GM19025 (cell line): ENCODE data around the gene ZNF205.
"Not testable (repeated sequence)": the region's sequence is repeated elsewhere in the genome, so short reads cannot be mapped to it uniquely, and the experiment has no call there.

Source experiments
- ATAC-seq: cut with Tn5 transposase; IDR thresholded peaks from one replicate; pipeline ENCODE4 v1.9.1; 2021; ENCODE audit warnings: mild to moderate bottlenecking, low read depth, moderate library complexity; ENCODE audit not compliant: unreplicated experiment

Gene ZNF205

GRCh38 chr16:3112058-3112880, at the start of gene ZNF205:
TSS of gene ZNF205 (plus strand) at chr16:3112586. CDS start at chr16:3113431, 845 bp downstream.
- ATAC-seq, result no peak

- ATAC-seq, result no peak
Observed at GRCh38 chr16:3063625-3064386, 48.6 kb upstream of the ZNF205 start.

- no peak for ATAC-seq
Observed at GRCh38 chr16:3065069-3065741, 47.2 kb upstream of the ZNF205 start, which contains the start of gene IL32. TSS of gene IL32 (plus strand) at chr16:3065640. CDS start at chr16:3065812, 172 bp downstream.

DNA sequence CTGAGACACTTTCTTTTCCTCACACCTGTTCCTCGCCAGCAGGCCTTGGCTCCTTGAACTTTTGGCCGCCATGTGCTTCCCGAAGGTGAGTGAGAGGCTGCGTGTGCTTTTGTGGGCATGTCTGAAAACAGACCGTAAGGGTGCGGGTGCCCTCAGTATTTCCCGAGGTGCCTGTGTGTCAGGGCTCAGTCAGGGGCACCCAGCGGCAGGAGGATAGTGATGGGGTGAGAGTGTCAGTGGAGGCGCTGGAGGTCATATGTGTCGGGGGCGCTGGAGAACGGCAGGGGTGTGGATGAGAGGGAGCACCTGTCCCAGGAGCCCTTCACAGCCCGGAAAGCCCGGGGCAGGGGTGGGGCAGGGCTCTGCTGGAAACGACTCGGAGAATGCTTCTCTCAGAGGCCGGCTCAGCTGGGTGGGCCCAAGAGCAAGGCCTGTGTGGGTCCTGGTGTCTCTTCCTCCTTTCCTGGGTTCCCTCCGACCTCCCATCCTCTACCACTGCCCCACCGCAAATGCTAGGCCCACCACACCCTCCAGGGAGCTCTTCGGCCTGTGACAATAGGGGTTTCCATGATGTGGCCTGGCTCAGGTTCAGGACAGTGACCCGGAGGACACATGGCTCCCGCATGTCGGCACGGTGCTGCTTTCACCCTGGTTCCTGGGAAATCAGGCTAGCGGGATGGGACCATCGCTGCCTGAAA, 46.5 kb upstream of the ZNF205 start:
- no peak for ATAC-seq

DNA sequence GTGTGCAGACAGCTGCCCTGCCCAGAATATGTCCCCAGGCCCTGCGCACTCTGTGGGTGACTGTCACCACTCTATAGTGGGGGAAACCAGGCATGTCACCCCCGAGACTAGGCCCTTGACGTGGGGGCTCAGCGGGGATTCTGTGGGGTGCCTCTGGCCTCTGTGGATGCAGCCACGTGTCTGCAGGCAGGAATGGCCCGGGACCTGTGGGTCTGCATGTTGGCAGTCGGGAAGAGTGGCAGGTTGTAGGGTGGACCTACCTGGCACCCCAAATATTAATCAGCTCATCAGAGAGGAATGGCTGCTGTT, 46.0 kb upstream of the ZNF205 start:
- no peak for ATAC-seq

DNA sequence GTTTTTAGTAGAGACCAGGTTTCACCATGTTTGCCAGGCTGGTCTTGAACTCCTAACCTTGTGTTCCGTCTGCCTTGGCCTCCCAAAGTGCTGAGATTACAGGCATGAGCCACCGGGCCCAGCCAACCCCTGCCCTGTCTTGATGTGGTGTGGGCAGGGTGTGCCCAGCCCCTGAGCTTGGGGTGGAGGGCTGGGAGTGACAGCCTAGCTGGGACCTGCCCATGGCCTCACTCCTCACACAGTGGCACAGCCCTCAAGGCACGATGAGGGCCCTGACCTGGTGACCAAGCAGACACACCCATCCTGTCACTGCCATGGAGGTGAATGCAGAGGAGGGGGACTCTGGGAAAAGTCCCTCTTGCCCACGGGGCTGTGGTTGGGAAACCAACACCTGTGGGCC, 43.9 kb upstream of the ZNF205 start:
- ATAC-seq, result no peak

DNA sequence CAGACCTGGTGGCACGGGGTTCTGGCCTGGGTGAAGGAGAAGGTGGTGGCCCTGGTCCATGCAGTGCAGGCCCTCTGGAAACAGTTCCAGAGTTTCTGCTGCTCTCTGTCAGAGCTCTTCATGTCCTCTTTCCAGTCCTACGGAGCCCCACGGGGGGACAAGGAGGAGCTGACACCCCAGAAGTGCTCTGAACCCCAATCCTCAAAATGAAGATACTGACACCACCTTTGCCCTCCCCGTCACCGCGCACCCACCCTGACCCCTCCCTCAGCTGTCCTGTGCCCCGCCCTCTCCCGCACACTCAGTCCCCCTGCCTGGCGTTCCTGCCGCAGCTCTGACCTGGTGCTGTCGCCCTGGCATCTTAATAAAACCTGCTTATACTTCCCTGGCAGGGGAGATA, 43.2 kb upstream of the ZNF205 start:
- ATAC-seq, result not testable (repeated sequence)

DNA sequence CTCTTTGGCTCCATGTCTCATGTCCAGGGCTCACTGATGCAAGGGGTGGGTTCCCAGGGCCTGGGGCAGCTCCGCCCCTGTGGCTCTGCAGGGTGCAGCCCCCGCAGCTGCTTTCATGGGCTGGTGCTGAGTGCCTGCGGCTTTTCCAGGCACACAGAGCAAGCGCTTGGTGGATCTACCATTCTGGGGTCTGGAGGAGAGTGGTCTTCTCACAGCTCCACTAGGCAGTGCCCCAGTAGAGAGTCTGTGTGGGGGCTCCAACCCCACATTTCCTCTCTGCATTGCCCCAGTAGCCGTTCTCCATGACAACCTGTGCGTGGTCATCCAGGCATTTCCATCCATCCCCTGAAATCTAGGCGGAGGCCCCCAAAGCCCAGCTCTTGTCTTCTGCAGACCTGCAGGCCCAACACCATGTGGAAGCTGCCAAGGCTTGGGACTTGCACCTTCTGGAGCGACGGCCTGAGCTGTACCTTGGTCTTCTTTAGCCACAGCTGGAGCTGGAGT, 41.7 kb upstream of the ZNF205 start:
- ATAC-seq, result no peak

GRCh38 chr16:3071655-3072054, 40.7 kb upstream of the ZNF205 start:
- ATAC-seq, result no peak

DNA sequence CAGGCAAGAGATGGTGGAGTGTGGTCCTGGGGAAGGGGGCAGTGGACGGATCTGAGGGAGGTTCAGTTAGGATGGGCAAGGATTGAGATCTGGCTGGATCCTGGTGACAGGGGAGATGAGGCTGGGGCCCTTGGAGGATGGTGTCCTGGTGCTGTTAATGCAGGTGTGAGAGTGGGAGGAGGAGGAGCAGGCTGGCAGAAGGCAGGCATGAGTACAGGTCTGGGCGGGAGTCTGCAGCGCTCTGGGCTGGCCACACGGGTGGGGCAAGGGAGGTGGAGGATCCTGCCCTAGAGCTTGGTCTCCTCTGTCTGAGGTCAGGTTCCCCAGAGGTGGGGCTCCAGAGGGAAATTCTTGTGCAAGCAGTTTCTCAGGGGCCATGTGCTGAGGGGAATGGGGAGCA, 40.2 kb upstream of the ZNF205 start:
- ATAC-seq, result not testable (repeated sequence)

- not testable (repeated sequence) for ATAC-seq
Observed at GRCh38 chr16:3072576-3073263, 39.7 kb upstream of the ZNF205 start.

DNA sequence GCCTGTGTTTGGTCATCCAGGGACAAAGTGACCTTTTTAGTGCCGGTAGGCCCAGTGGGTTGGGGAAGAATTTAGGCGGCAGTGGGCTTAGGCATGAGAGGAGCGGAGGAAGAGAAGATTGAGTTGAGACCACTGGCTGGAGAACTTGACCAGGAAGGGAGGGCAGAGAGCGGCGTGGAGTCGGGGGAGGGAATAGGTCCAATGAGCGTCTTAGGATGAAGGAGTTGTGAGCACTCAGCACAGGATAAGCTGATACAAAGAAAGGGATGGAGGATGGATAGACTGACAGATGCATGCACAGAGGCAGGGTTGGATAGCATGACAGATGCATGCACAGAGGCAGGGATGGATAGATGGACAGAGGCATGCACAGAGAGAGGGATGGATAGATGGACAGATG, 38.9 kb upstream of the ZNF205 start:
- ATAC-seq, result no peak

GRCh38 chr16:3074860-3075522, 37.4 kb upstream of the ZNF205 start:
- ATAC-seq, result no peak

DNA sequence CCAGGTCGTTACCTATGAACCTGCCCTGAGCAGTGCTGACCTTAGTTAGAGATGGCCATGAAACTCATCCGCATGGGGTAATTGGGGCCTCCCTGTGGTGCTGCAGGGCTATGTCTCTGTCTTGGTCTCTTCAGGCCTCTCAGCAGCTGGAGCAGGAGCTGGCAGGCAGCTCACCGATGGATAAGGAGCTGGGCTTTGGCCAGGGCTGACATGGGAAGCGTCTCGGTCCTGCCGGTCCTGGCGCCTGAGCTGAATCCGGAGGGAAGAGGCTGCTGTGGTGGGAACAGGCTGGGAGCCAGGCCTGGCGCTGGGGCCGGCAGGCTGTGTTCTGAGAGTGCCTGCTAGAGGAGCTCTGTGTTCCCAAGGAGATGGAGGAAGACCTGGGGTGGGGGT, 36.9 kb upstream of the ZNF205 start:
- no peak for ATAC-seq

- ATAC-seq, result not testable (repeated sequence)
Observed at GRCh38 chr16:3075946-3076345, 36.4 kb upstream of the ZNF205 start.

- ATAC-seq, result no peak
Observed at GRCh38 chr16:3076577-3076976, 35.8 kb upstream of the ZNF205 start.

DNA sequence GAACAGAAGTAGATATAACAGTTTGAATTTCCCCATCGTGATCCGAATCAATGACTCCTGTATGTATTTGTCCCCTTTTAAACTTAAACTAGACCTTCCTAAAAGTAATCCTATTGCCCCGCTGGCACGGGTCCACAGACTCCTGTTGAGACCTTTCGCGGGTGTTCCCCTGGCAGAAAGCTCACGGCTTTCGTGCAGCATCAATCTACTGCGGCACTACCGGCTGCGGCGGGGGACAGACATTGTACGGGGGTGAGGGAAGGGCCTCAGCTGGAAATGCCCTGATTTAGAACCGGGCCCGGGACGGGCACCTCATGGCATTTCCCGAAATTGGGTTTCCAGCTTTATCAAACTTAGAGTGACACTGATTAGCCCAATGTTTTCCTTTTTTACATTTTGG, 32.4 kb upstream of the ZNF205 start:
- no peak for ATAC-seq

- not testable (repeated sequence) for ATAC-seq
Observed at GRCh38 chr16:3081957-3082356, 30.4 kb upstream of the ZNF205 start.

GRCh38 chr16:3083408-3083807, 29.0 kb upstream of the ZNF205 start:
- not testable (repeated sequence) for ATAC-seq
